ENCODE measurements around the gene DDX5.
A peak's percentile ranks its signal among the peaks of the same experiment; 100 is the strongest.
"Not testable (repeated sequence)": the region's sequence is repeated elsewhere in the genome, so short reads cannot be mapped to it uniquely, and the experiment has no call there.

The DDX5 gene

DNA sequence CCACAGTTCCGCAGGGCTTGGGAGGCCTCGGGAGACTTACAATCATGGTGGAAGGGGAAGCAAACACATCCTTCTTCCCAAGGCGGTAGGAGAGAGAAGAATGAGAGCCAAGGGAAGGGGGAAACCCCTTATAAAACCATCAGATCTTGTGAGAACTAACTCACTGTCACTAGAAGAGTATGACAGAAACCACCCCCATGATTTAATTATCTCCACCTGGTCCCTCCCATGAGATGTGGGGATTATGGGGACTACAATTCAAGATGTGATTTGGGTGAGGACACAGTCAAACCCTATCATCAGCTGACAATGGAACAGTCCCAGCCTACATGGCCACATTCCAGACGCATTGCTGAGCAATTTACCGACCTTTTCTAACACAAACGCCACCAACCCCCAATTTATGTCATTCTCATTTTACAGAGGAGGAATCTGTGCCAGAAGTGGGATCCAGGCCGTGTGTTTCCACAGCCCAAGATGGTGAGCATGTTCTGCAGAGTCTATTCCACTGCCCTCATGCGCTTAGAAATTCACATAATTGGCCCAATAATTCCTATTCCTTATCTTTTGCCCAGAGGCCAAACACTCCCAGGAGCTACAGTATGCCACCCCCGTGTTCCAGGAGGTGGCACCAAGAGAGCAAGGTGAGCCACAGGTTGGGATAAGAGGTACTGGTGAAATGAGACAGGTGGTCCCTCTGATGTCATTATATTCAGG is 39.9 kb downstream of the DDX5 start:
- ATAC-seq (ENCODE audit: low read depth) = no peak
- H3K4me1 ChIP-seq (ENCODE audit: insufficient read depth, poor library complexity, severe bottlenecking) = no peaks in the 10 kb centered on the region
- no peak overlapping the region for H3K4me3 ChIP-seq (ENCODE audit: severe bottlenecking)
- no peak overlapping the region for H3K27ac ChIP-seq (ENCODE audit: poor library complexity, severe bottlenecking)
- H3K9me3 ChIP-seq (ENCODE audit: severe bottlenecking) = no peaks in the 10 kb centered on the region
- H3K36me3 ChIP-seq (ENCODE audit: low read depth) = no peaks in the 10 kb centered on the region
- TF ChIP-seq, protein P1, sequence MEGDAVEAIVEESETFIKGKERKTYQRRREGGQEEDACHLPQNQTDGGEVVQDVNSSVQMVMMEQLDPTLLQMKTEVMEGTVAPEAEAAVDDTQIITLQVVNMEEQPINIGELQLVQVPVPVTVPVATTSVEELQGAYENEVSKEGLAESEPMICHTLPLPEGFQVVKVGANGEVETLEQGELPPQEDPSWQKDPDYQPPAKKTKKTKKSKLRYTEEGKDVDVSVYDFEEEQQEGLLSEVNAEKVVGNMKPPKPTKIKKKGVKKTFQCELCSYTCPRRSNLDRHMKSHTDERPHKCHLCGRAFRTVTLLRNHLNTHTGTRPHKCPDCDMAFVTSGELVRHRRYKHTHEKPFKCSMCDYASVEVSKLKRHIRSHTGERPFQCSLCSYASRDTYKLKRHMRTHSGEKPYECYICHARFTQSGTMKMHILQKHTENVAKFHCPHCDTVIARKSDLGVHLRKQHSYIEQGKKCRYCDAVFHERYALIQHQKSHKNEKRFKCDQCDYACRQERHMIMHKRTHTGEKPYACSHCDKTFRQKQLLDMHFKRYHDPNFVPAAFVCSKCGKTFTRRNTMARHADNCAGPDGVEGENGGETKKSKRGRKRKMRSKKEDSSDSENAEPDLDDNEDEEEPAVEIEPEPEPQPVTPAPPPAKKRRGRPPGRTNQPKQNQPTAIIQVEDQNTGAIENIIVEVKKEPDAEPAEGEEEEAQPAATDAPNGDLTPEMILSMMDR (IDR thresholded peaks at IDR 0.05; ENCODE audit: poor library complexity, severe bottlenecking) = no peak
- H3K27me3 ChIP-seq (ENCODE audit: insufficient read depth, poor library complexity, severe bottlenecking) = no peaks in the 10 kb centered on the region
- no peak for DNase-seq (ENCODE audit: low spot score)

DNA sequence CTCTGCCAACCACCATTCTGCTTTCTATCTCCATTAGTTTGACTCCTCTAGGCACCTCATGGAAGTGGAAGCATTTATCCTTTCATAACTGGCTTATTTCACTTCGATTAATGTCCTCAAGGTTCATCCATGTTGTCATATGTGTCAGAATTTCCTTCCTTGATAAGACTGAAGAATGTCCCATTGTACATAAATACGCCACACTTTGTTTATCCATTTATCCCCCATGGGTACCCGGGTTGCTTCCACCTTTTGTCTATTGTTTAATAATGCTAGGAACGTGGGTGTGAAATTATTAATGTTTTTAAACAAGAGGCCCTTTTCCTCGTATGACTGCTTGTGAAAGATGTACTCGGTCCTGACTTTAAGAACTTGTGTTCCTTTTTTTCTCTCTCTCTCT is 44.3 kb downstream of the DDX5 start:
- Histone ChIP-seq H3K4me3 (ENCODE audit: severe bottlenecking) (no peak overlapping the region), H3K9me3 (ENCODE audit: severe bottlenecking) (no peaks in the 10 kb centered on the region), H3K27me3 (ENCODE audit: insufficient read depth, poor library complexity, severe bottlenecking) (no peaks in the 10 kb centered on the region), H3K4me1 (ENCODE audit: insufficient read depth, poor library complexity, severe bottlenecking) (no peaks in the 10 kb centered on the region), H3K36me3 (ENCODE audit: low read depth) (no peaks in the 10 kb centered on the region), H3K27ac (ENCODE audit: poor library complexity, severe bottlenecking) (no peak overlapping the region)
- TF ChIP-seq, protein P1 (IDR thresholded peaks at IDR 0.05; ENCODE audit: poor library complexity, severe bottlenecking) = no peak
- ATAC-seq (ENCODE audit: low read depth) = no peak
- no peak for DNase-seq (ENCODE audit: low spot score)

DNA sequence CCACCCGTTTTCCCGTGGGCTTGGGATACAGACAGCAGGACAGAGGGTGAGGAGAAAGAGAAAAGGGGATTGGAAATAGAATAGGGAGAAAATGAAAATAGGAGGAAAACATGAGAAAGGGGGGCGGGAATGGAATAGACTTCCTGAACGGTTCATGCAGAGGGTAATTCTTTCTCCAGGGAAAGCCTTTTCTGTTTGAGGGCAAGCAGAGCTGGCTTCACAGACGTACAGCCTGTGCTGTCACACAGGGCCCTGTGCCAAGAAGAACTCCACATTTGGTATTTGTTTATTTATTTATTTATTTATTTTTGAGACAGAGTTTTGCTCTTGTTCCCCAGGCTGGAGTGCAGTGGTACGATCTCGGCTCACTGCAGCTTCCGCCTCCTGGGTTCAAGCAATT is 45.1 kb downstream of the DDX5 start:
- ATAC-seq (ENCODE audit: low read depth) = no peak
- no peaks in the 10 kb centered on the region for H3K9me3 ChIP-seq (ENCODE audit: severe bottlenecking)
- no peaks in the 10 kb centered on the region for H3K4me1 ChIP-seq (ENCODE audit: insufficient read depth, poor library complexity, severe bottlenecking)
- no peak for DNase-seq (ENCODE audit: low spot score)
- no peaks in the 10 kb centered on the region for H3K36me3 ChIP-seq (ENCODE audit: low read depth)
- no peaks in the 10 kb centered on the region for H3K27me3 ChIP-seq (ENCODE audit: insufficient read depth, poor library complexity, severe bottlenecking)
- H3K27ac ChIP-seq (ENCODE audit: poor library complexity, severe bottlenecking) = no peak overlapping the region
- no peak overlapping the region for H3K4me3 ChIP-seq (ENCODE audit: severe bottlenecking)
- TF ChIP-seq, protein P1 (IDR thresholded peaks at IDR 0.05; ENCODE audit: poor library complexity, severe bottlenecking) = no peak

DNA sequence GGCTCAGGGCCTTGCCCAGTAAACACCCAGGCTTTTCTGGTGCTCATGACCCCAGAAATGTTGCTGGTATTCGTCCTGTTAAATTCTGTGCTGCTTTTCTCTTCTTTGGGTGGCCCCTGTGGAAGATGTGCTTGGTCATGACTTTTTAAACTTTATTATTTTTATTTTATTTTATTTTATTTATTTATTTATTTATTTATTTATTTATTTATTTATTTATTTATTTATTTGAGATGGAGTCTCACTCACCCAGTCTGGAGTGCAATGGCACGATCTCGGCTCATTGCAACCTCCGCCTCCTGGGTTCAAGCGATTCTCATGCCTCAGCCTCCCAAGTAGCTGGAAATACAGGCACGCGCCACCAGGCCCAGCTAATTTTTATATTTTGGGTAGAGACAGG is 46.3 kb downstream of the DDX5 start:
- not testable (repeated sequence) for H3K27me3 ChIP-seq (ENCODE audit: insufficient read depth, poor library complexity, severe bottlenecking); ATAC-seq (ENCODE audit: low read depth); H3K36me3 ChIP-seq (ENCODE audit: low read depth); DNase-seq (ENCODE audit: low spot score); H3K4me1 ChIP-seq (ENCODE audit: insufficient read depth, poor library complexity, severe bottlenecking); H3K4me3 ChIP-seq (ENCODE audit: severe bottlenecking); H3K27ac ChIP-seq (ENCODE audit: poor library complexity, severe bottlenecking); H3K9me3 ChIP-seq (ENCODE audit: severe bottlenecking)

DNA sequence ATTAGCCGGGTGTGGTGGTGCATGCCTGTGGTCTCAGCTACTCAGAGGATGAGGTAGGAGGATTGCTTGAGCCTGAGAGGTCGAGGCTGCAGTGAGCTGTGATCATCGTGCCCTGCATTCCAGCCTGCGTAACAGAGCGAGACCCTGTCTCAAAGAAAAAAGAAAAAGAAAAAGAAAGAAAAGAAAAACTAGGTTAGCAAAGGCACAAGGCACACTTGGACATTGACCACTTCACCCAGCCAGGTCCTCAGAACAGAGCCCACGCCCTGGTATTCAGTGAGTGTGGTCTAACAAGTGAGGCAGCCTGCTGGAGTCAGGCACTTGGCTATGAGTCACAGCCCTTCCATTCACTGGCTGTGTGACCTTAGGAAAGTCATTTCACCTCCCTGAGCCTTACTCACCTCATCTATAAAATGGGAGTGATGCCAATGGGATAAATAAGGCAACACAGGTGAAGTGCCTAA is 46.8 kb downstream of the DDX5 start:
- ATAC-seq (ENCODE audit: low read depth) = peak; percentile 54

More for the DNA sequence above, 46.8 kb downstream of the DDX5 start:
- no peaks in the 10 kb centered on the region for H3K27me3 ChIP-seq (ENCODE audit: insufficient read depth, poor library complexity, severe bottlenecking)
- H3K27ac ChIP-seq (ENCODE audit: poor library complexity, severe bottlenecking) = no peak overlapping the region
- TF ChIP-seq, protein P1 (IDR thresholded peaks at IDR 0.05; ENCODE audit: poor library complexity, severe bottlenecking) = no peak
- DNase-seq (ENCODE audit: low spot score) = no peak
- no peaks in the 10 kb centered on the region for H3K9me3 ChIP-seq (ENCODE audit: severe bottlenecking)
- H3K36me3 ChIP-seq (ENCODE audit: low read depth) = no peaks in the 10 kb centered on the region
- H3K4me1 ChIP-seq (ENCODE audit: insufficient read depth, poor library complexity, severe bottlenecking) = no peaks in the 10 kb centered on the region
- H3K4me3 ChIP-seq (ENCODE audit: severe bottlenecking) = no peak overlapping the region

Measured in RWPE2 (cell line).